Endothelial cell of umbilical vein (primary cell): ENCODE results near the gene EPHB6. TPM values are rescaled to one million over a fixed set of nuclear protein-coding genes. Genes with fewer than 3 reads are reported as not detected.

Experiments used
- BruUV-seq: library from RNA; stranded (reverse); fragments of 400-500 nt; replicated peaks from 2 replicates; lab custom pipeline; 2021; lab: Mats Ljungman, UMichigan
- CTCF ChIA-PET: fragments of 300-600, 350-600 bp; sonication (Branson Sonifier 250); formaldehyde crosslinking; loops from one replicate; lab custom pipeline; 2021; ENCODE audit warnings: antibody characterized with exemption, inconsistent platforms; lab: Charles Lee
- POLR2A ChIA-PET: fragments of 300-600, 350-600 bp; sonication (Branson Sonifier 250); formaldehyde crosslinking; loops from one replicate; lab custom pipeline; 2021; ENCODE audit warnings: antibody characterized with exemption, inconsistent platforms; lab: Charles Lee
- DNase-seq: peaks from one replicate; pipeline ENCODE4 v3.0.0-alpha.2; 2011; ENCODE audit warnings: low read depth, low spot score
- FAIRE-seq: peaks from 2 replicates; lab custom pipeline; 2011; peaks lifted over from hg19 to GRCh38; lab: Jason Lieb, UNC
- H2AFZ ChIP-seq: 2 replicates; pipeline ENCODE4 v1.6.0; 2012; ENCODE audit warnings: low read depth, low read length, control low read depth, inconsistent platforms
- H3K27ac ChIP-seq: 2 replicates; pipeline ENCODE4 v1.5.1; 2011; ENCODE audit warnings: low read depth, mild to moderate bottlenecking, control low read depth, low read length, moderate library complexity; ENCODE audit not compliant: insufficient read depth
- H3K27me3 ChIP-seq, 2 experiments: 2 replicates each; pipeline versions ENCODE4 v1.6.0 to v1.6.1; 2011; ENCODE audit warnings: low read length in 2 of 2, mixed read lengths in 1 of 2; ENCODE audit not compliant: control insufficient read depth in 2 of 2, insufficient read depth in 2 of 2
- H3K36me3 ChIP-seq, 2 experiments: 2 replicates in 1 of 2; 3 replicates in 1 of 2; pipeline ENCODE4 v1.5.1; 2011; ENCODE audit warnings: low read length in 2 of 2, mild to moderate bottlenecking in 1 of 2, moderate library complexity in 1 of 2; ENCODE audit not compliant: control insufficient read depth in 2 of 2, insufficient read depth in 2 of 2; ENCODE audit errors: extremely low read depth in 1 of 2
- H3K4me1 ChIP-seq: 3 replicates; pipeline ENCODE4 v1.5.1; 2011; ENCODE audit warnings: mild to moderate bottlenecking, low read length; ENCODE audit not compliant: control insufficient read depth, insufficient read depth; ENCODE audit errors: extremely low read depth
- H3K4me2 ChIP-seq: 2 replicates; pipeline ENCODE4 v1.6.1; 2011; ENCODE audit warnings: low read length, control low read depth, mixed read lengths; ENCODE audit not compliant: insufficient read depth
- H3K4me3 ChIP-seq, 3 experiments: fragments of 200-600 bp in 1 of 3; sonication (generic), shearing (Covaris generic) in 1 of 3; replicated peaks in 1 of 3; 2 replicates each; pipeline ENCODE4 v1.5.1; 2011 to 2016; ENCODE audit warnings: control low read depth in 3 of 3, low read length in 3 of 3, mild to moderate bottlenecking in 2 of 3, inconsistent platforms in 1 of 3, low read depth in 1 of 3, moderate library complexity in 1 of 3; ENCODE audit not compliant: insufficient read depth in 1 of 3
- H3K79me2 ChIP-seq: 2 replicates; pipeline ENCODE4 v1.6.0; 2012; ENCODE audit warnings: low read length, inconsistent platforms; ENCODE audit not compliant: control insufficient read depth, insufficient read depth
- H3K9ac ChIP-seq: replicated peaks from 2 replicates; pipeline ENCODE3; 2011; ENCODE audit warnings: low read length, control low read depth; ENCODE audit not compliant: insufficient read depth; ENCODE audit errors: extremely low read depth
- H3K9me1 ChIP-seq: replicated peaks from 3 replicates; pipeline ENCODE4 v1.6.0; 2011; ENCODE audit warnings: mild to moderate bottlenecking, low read length; ENCODE audit not compliant: control insufficient read depth, insufficient read depth; ENCODE audit errors: extremely low read depth
- H3K9me3 ChIP-seq: replicated peaks from 2 replicates; pipeline ENCODE4 v1.5.1; 2012; ENCODE audit warnings: low read length, inconsistent platforms; ENCODE audit not compliant: control insufficient read depth, insufficient read depth
- H4K20me1 ChIP-seq: replicated peaks from 2 replicates; pipeline ENCODE3; 2011; ENCODE audit warnings: mild to moderate bottlenecking, low read length; ENCODE audit not compliant: control insufficient read depth, insufficient read depth; ENCODE audit errors: extremely low read depth
- EZH2 ChIP-seq: IDR thresholded peaks from 2 replicates; pipeline ENCODE4 v1.6.1; 2012; ENCODE audit warnings: borderline replicate concordance, low read depth, mild to moderate bottlenecking, moderate library complexity, low read length, inconsistent platforms; ENCODE audit not compliant: severe bottlenecking
- FOS ChIP-seq: IDR thresholded peaks from 2 replicates; pipeline ENCODE4 v1.6.1; 2011; ENCODE audit warnings: mild to moderate bottlenecking, low read length, moderate library complexity, borderline replicate concordance; ENCODE audit not compliant: insufficient read depth
- GATA2 ChIP-seq: IDR thresholded peaks from 2 replicates; pipeline ENCODE4 v1.7.0; 2011; ENCODE audit warnings: low read depth, mild to moderate bottlenecking, moderate library complexity, mixed read lengths, low read length; ENCODE audit not compliant: insufficient read length, insufficient read depth
- JUN ChIP-seq: IDR thresholded peaks from 2 replicates; pipeline ENCODE4 v1.6.1; 2011; ENCODE audit warnings: borderline replicate concordance, low read depth; ENCODE audit not compliant: insufficient read length, insufficient read depth
- MYC ChIP-seq: IDR thresholded peaks from one replicate; pipeline ENCODE4 v1.6.1; 2011; ENCODE audit warnings: mild to moderate bottlenecking, low read depth, low read length
- POLR2A ChIP-seq: IDR thresholded peaks from 2 replicates; pipeline ENCODE4 v1.6.1; 2012; ENCODE audit warnings: low read depth, mild to moderate bottlenecking, control low read depth, low read length
- POLR2AphosphoS5 ChIP-seq: IDR thresholded peaks from 2 replicates; pipeline ENCODE4 v1.6.1; 2012; ENCODE audit warnings: low read depth, mild to moderate bottlenecking, control low read depth, low read length, moderate library complexity; ENCODE audit not compliant: insufficient read depth
- dilution Hi-C: fragments of 300-500 bp; cut with MboI; formaldehyde crosslinking; loops from one replicate; pipeline ENCODE4 v1.15.0; 2019; ENCODE audit warnings: low sequenced_read_pairs; ENCODE audit not compliant: extremely low pct_ligation_motif_present
- intact Hi-C: fragments of 100-400 bp; cut with micrococcal nuclease; formaldehyde crosslinking; loops from one replicate; pipeline ENCODE4 v1.10.0; 2022
- polyA plus RNA-seq, 4 experiments: library from polyadenylated mRNA; depleted of rRNA in 3 of 4; stranded (reverse) in 3 of 4; unstranded in 1 of 4; fragments of >200 nt; gene quantifications; 2 replicates each; pipeline versions ENCODE4 v1.2.1 to v1.2.3, GENCODE V29; 2011 to 2012; ENCODE audit warnings: missing spikeins in 1 of 4
- total RNA-seq: library from RNA; stranded (reverse); gene quantifications from 2 replicates; pipeline ENCODE4 v1.2.3, GENCODE V29; 2021
- TF ChIP-seq, protein P1 (sequence below): IDR thresholded peaks from 2 replicates; pipeline ENCODE4 v1.6.1; 2011; ENCODE audit not compliant: insufficient read depth, insufficient read length
- TF ChIP-seq, protein P2 (sequence below), 2 donors: IDR thresholded peaks; 1 replicate in 1 of 2; 2 replicates in 1 of 2; pipeline ENCODE4 v1.5.1; 2011; ENCODE audit warnings: low read length in 2 of 2, mild to moderate bottlenecking in 2 of 2, moderate library complexity in 2 of 2, control low read depth in 1 of 2, inconsistent platforms in 1 of 2, low read depth in 1 of 2; ENCODE audit not compliant: insufficient read depth in 1 of 2; ENCODE audit errors: extremely low read depth in 1 of 2

Gene EPHB6
- total and polyA plus RNA-seq, 2 donors (not counting 3 experiments of a cell fraction or from before 2014, with no cell fraction given): 0.86 to 2.9 TPM

DNA sequence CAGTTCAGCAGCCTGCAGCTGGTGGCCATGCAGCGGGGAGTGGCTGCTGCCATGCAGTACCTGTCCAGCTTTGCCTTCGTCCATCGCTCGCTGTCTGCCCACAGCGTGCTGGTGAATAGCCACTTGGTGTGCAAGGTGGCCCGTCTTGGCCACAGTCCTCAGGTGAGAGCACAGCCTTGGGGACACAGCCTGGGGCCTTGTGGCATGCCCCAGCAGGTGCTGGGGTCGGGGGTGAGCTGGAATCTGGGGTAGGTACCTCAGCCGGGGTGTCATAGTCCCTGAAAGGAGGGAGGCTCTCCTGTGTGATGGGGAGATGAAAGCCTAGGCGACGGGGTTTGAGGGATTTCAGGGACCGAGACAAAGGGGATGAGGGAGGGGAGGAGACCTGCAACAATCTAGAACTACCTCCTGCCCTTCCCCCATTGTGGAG, 14.1 kb downstream of the EPHB6 start:
- H4K20me1 ChIP-seq: no peaks in the 10 kb centered on the region
- H3K79me2 ChIP-seq: no peaks in the 10 kb centered on the region
- DNase-seq: no peak
- POLR2A ChIA-PET: no interaction called here
- no peak overlapping the region for H2AFZ ChIP-seq
- no peaks in the 10 kb centered on the region for H3K9me1 ChIP-seq
- no peak for TF ChIP-seq EZH2
- TF ChIP-seq POLR2AphosphoS5: no peak
- no peak for TF ChIP-seq FOS
- TF ChIP-seq MYC: no peak
- TF ChIP-seq, protein P1, sequence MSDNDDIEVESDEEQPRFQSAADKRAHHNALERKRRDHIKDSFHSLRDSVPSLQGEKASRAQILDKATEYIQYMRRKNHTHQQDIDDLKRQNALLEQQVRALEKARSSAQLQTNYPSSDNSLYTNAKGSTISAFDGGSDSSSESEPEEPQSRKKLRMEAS: no peak
- TF ChIP-seq, protein P2, sequence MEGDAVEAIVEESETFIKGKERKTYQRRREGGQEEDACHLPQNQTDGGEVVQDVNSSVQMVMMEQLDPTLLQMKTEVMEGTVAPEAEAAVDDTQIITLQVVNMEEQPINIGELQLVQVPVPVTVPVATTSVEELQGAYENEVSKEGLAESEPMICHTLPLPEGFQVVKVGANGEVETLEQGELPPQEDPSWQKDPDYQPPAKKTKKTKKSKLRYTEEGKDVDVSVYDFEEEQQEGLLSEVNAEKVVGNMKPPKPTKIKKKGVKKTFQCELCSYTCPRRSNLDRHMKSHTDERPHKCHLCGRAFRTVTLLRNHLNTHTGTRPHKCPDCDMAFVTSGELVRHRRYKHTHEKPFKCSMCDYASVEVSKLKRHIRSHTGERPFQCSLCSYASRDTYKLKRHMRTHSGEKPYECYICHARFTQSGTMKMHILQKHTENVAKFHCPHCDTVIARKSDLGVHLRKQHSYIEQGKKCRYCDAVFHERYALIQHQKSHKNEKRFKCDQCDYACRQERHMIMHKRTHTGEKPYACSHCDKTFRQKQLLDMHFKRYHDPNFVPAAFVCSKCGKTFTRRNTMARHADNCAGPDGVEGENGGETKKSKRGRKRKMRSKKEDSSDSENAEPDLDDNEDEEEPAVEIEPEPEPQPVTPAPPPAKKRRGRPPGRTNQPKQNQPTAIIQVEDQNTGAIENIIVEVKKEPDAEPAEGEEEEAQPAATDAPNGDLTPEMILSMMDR (IDR thresholded peaks at IDR 0.05; ENCODE audit: extremely low read depth in 1 of 2, insufficient read depth in 1 of 2, low read depth in 1 of 2, low read length in 2 of 2): no peak
- no peak for TF ChIP-seq GATA2
- no peak for TF ChIP-seq JUN
- no peak for TF ChIP-seq POLR2A
- no peak overlapping the region for H3K27ac ChIP-seq
- CTCF ChIA-PET: interaction anchor here (0.7 kb wide), 1 partner anchor 237 kb away, joined by 5 read pairs; no protein-coding TSS in a partner anchor
- dilution Hi-C loops (no loop called here), intact Hi-C loops (loop anchor here (1.0 kb wide), 1 partner anchor 39 kb away; no protein-coding TSS in a partner anchor)
- FAIRE-seq: no peak
- no peaks in the 10 kb centered on the region for H3K36me3 ChIP-seq
- no peak overlapping the region for H3K9ac ChIP-seq
- H3K4me1 ChIP-seq: no peaks in the 10 kb centered on the region
- no TSS peak for BruUV-seq
- no peaks in the 10 kb centered on the region for H3K27me3 ChIP-seq
- H3K4me3 ChIP-seq: no peak overlapping the region
- no peaks in the 10 kb centered on the region for H3K9me3 ChIP-seq
- H3K4me2 ChIP-seq: no peak overlapping the region
